Activated naive CD4-positive, alpha-beta T cell treated with anti-CD3 and anti-CD28 coated beads, Interleukin-2, amount 50 U/mL, for 16 hours (primary cell): ENCODE measurements around the gene SLC35F3.
"Not testable (repeated sequence)": the region's sequence is repeated elsewhere in the genome, so short reads cannot be mapped to it uniquely, and the experiment has no call there.

Source experiments
- DNase-seq: peaks from one replicate; pipeline ENCODE4 v3.0.0-alpha.2; 2020

Gene SLC35F3

DNA sequence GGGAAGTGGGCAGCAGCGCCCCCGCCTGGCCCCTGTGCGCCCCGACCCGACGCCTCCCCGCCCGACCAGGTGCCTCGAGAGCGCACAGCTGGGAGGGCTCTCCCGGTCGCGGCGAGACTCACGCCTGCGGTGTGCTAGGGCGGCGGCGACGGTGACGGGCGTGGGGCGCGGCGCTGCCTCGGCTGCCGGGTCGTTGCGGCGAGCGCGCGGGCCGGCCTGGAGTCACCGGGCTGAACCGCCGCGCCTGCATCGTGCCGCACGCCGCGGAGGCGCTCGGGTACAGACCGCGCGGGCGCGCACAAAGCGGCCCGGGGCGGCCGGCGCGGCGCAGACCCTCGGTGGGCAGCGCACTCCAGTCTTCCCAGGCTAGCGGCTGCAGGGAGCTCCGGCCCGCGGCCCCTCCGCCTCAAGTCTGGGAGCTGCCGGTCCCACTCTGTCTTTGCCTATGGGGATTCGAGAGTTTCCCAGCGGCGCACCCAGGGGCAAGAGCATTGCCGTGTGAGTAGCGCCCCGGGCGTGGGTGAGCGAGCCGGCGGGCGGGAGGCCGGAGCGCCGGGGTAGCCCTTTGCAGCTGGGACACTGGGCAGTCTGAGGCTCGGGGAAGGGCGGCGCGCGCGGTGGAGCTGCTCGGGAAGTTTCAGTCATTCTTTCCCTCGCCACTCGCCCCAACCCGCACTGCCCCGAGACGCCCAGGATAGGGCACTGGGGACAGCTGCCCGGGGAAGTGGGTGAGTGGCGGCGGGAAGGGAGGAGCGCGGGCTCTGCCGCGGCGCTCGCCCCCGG lies at the start of gene SLC35F3:
Gene SLC35F3, plus strand, starts transcription at position 44 of the 783 bp plus-strand sequence.
- DNase-seq: no peak

DNA sequence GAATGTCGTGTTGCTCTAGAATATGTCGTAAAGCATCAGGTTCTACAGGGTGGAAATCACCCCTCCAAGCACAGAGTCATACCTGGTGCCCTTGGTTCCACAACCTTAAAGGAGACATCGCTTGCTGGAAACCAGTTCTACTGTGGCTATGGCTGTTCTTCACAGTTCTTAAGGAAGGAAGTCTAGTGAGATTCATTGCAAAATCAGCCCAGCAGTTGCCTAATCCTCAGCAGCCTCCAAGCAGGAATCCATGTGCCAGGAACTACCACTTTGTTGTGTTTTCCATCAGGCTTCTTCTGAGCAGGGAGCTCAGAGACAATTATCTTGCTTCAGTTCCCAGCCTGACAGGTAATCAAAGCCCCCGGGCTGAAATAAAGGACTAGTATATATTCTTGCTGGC lies 45.0 kb upstream of the SLC35F3 start:
- no peak for DNase-seq

DNA sequence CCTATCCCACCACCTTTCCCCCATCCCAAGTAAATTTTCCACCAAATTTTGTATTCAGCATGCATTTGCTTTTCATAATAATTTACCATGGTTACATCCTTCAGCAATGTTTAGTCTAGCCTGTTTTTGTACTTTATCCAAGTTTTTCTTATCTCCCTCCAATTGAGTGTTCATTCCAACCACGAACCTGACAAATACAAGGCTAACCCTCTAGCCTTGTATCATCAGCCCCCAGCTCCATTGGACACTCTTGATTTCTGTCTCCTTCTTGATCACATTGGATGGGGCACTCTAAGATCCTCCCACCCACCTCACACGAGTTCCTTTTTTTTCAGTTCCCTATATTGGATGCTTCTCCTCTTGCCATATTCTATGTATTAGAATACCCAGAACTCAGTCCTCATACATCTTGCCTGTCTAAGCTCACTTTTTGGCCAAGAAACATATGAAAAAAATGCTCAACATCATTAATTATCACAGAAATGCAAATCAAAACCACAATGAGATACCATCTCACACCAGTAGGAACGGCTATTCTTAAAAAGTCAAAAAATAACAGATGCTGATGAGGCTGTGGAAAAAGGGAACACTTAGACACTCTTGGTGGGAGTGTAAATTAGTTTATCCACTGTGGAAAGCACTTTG lies 40.5 kb upstream of the SLC35F3 start:
- DNase-seq: no peak

DNA sequence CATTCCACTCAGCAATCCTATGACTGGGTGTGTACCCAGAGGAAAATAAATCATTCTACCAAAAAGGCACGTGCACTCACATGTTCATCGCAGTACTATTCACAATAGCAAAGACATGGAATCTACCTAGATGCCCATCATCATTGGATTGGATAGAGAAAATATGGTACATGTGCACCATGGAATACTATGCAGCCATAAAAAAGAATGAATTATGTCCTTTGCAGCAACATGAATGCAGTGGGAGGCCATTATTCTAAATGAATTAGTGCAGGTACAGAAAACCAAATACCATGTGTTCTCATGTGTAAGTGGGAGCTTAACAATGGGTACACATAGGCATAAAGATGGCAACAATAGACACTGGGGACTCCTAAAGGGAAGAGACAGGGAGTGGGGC lies 39.9 kb upstream of the SLC35F3 start:
- no peak for DNase-seq

DNA sequence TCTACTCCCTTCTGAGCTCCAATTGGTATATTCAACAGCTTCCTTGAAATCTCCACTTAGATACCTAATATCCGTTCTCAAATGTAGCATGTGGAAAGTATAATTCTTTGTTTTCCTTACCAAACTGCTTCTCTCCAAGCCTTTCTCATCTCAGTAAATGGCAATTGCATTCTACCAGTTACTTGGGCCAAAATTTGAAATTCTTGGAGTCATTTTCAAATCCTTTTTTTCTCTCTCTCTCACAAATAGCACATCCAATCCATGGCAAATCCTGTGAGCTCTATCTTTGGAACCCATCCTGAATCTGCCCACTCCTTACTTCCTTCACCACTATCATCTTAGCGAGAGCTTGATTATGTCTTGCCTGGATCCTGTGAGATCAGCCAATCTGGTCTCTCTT lies 39.3 kb upstream of the SLC35F3 start:
- DNase-seq: no peak

DNA sequence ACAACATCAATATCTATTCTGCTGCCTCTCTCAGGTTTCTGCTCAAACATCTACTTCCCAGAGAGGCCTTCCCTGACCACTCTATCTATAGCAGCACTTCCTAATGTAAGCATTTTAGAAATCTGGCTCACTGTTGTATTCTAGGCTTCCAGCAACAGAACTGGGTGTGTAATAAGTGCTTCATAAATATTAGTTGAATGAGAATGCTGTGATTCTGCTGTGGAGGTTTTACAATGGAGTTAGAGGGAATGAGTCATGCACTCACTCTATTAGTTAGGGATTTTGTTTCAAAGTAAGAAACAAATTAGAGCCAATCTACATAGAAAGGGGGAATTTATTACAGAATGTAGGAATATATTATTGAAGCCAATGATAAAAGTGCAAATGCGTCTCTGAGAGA lies 38.6 kb upstream of the SLC35F3 start:
- no peak for DNase-seq

DNA sequence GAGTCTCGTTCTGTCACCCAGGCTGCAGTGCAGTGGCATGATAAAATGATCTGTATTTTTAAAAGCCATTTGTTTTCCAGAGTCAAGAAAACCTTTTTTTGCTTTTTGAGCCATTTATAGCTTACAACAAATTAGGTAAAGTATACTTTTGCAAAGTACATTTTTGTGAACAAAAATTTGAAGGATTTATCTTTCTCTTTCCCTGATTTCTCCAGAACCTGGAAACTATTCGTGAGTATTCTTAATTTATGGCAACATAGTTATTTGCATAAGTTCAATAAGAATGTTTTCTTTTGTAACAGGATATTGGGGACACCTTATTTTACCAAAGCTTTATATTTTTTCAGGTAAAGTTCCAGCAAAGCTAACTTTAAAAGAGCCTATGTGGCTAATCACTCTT lies 37.4 kb upstream of the SLC35F3 start:
- DNase-seq: no peak

DNA sequence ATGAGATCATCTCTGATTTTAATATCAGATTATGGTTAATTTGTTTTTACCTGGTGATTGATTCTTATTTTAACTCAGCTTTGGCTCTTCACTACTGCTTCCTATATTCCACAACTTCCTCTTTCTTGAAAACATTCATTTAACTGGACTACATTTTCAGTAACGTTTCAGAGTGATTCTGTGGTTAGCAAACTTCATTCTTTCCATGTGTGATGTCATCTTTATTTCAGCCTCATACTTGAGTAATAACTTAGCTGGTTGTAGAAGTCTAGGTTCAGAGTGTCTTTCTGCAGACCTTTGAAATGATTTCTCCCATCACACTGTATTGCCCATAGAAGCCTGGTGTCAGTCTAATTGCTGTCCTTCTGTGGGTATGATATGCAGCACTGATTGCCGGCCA lies 36.0 kb upstream of the SLC35F3 start:
- DNase-seq: no peak

DNA sequence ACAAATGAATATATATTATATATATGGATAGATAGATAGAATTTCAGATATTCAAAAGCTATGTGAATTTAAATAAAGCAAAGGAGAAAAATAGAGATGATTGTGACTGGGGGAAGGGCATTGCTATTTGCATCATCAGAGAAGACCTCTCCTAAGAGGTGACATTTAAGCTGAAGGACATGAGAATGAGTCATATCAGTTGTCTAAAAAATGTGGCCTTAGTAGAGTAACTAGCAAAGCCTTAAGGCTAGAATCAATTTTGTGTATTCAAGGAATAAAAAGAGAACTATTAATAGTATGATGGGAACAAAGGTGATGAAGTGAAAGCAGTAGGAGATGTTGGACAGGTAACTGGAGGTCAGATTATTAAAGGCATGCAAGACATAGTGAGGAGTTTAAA lies 34.8 kb upstream of the SLC35F3 start:
- DNase-seq: no peak

DNA sequence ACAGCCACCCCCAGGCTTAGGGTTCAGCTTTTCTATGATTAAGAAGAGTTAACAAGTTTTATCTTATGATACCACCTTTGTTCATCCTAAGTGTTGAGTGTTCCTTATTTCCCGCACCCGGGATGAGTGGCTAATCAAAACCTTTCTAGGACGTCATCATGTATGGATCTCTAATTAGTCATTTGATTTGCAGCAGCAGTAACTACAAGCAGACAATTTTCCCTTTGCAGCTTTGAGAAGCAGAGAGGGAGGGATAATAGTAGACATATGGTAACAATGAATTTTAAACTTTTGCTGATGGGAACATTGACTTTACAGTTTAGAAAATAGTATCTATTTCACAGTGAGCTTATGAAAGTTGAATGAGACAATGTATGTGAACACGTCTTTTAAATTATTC lies 30.8 kb upstream of the SLC35F3 start:
- no peak for DNase-seq

DNA sequence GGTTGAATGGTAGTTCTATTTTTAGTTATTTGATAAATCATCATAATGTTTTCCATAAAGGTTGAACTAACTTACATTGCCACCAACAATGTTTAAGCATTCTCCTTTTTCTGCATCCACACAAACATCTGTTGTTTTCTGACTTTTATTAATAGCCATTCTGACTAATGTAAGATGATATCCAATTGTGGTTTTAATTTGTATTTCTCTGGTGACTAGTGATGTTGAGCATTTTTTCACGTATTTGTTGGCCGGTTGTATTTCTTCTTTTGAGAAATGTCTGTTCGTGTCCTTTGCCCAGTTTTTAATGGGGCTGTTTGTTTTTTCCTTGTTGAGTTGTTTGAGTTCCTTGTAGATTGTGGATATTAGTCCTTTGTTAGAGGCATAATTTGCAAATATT lies 24.6 kb upstream of the SLC35F3 start:
- DNase-seq: no peak

DNA sequence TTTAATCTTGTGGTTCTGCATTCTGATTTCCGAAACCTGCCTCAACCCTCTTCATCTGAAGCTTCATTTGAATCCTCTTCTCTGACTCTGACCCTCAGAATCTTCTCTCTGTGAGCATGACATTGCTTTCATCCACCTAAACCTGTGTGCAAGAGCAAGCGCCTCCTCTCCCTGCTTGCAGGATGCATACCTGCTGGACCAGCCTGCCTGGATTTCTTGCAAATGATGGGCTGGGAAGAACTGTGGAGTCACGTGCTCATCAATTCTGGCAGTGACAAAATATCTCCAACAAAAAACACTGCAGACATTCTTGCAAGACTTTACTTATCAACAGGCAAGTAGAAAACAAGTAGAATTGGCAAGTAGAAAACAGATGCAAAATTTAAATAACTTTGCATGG lies 20.8 kb upstream of the SLC35F3 start:
- DNase-seq: no peak

DNA sequence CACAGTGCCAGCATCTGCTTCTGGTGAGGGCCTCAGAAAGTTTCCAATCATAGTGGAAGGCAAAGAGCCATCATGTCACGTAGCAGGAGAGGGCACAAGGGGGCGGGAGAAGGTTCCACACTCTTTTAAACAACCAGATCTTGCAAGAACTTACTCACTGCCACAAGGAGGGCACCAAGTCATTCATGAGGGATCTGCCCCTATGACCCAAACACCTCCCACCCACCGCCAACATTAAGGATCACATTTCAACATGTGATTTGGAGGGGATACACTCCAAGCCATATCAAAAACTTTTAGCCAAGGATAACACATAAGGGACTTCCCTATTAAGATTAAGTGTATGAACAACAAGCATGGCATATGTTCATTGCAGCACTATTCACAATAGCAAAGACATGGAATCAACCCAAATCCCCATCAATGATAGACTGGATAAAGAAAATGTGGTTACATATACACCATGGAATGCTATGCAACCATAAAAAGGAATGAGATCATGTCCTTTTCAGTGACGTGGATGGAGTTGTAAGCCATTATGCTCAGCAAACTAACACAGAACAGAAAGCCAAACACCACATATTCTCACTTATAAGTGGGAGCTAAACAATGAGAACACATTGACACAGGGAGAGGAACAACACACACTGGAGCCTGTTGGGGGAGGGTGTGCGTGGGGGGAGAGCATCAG lies 19.9 kb upstream of the SLC35F3 start:
- no peak for DNase-seq

DNA sequence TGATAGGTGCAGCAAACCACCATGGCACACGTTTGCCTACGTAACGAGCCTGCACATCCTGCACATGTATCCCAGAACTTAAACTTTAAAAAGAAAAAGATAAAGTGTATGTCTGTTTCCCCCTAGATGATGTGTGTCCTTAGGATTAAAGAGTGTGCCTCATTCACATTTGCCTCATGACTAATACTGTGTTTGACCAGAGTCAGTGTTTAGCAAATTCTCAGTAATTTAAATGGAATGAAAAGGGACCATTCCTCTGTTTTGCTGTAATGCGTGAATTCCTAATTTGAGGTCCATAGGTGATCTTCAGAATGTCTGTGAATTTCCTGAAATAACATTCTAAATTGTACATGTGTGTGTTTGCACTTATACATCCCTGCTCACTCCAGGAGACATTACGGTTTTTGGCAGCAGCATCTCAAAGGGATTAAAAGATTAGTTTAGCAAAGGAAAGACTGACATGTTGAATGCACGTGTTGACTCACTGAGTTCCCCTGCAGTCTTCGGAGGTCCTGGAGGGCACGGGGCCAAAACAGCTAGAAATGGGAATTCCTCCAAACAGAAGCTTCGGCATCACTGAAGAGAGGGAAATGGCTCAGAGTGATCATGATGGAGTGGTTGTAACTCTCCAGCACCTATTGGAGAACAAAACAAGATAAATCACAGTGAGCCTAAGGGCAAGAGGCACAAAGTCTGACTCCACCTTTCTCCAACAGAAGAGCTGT lies 19.1 kb upstream of the SLC35F3 start:
- DNase-seq: no peak

DNA sequence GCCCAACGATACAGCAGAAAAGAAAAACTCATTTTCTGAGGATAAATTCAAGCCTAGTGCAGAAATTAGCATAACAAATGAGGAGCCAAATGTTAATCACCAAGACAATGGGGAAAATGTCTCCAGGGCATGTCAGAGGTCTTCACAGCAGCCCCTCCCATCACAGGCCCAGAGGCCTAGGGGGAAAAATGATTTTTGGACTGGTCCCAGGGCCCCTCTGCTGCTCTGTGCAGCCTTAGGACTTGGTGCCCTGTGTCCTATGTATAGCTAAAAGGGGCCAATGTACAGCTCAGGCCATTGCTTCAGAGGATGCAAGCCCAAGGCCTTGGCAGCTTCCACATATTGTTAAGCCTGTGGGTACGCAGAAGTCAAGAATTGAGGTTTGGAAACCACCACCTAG lies 13.3 kb upstream of the SLC35F3 start:
- not testable (repeated sequence) for DNase-seq

DNA sequence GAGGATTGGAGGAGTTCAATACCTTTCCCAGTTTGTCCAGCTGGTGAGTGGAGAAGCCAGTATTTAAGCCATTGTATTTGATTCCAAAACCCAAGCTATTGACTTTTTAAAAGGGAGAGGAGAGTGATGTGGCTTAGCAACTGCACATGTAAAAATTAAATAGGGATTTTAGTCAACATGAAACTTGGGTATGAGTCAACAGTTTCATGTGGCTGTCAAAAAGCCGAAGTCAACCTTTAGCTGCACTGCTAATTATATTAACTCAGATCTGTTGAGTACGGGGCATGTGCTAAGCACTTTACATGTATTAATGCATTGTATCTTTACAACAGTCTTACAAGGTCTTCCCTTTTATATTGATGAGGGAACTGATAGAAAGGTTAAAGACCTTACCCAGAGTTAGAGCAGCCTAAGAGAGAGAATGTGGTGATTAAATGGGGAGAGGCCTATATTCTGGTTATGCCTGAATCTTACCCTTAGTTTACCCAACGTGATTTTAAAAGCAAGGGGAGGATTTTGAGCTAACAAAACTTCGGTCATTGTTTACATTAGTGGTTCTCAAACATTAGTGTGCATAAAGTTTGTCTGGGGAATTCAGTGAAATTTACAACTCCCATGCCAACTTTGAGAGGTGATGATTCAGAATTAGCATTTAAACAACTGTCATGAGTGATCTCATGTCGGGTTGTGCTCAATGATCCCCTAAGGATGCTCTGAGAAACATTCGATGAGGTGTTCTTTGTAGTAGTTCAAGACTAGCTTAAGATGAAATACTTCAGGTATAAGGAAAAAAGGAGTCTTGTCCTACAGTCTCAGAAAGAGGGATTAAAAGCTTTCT lies 6.9 kb upstream of the SLC35F3 start:
- DNase-seq: no peak

DNA sequence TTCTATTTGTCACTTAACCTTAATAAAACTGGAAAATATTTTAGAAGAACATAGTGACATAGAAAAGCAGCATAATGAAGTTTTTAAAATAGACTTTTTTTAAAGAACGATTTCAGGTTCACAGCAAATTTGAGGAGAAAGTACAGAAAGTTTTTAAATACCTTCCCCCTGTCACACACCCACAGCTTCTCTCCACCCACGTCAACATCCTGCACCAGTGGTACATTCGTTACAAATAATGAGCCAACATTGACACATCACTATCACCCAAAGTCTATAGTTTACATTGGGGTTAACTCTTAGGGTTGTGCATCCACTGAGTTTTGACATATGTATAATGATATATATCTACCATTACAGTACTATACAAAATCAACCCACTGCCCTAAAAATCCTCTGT lies 3.0 kb upstream of the SLC35F3 start:
- no peak for DNase-seq

DNA sequence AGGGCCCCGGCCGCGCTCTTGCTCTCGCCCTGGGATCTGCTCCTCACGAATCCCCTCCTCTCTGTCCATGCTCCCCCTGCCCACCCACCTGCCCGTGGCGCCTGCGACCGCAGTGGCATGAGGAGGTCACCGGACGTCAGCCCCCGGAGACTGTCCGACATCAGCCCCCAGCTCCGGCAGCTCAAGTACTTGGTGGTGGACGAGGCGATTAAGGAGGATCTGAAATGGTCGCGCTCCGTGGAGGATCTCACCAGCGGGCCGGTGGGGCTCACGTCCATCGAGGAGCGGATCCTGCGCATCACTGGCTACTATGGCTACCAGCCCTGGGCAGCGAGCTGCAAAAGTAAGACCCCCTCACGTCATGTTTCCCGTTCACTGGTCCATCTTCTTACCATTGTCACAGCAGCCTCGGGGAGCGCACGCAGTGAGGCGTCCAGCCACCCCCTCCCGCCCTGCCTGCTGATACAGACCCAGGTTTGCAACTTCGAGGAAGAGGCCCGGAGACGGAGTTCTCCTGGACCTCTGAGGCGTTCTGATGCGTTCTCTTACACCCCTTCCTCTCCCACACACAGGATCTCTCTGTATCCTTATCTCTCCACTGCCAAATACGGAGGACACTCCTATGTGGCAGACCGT lies 1.1 kb downstream of the SLC35F3 start:
- DNase-seq: no peak

DNA sequence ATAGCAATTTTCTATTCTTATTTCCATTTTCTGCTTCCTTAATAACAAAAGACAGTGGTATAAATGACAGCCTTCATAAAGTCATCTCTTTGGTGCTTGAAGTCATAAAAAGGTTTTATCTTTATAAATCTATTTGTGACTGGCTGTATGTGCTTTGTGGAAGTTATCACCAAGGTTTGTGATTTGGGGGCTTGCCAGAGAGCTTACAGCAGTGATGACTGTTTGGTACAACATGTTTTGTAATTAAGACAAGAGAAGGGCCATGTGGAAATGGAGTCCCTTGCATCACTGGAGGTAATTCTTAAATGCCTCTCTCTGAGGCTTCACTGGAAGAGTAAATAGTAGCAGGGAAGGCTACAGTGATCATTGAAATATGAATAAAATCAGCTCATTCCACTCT lies 2.7 kb downstream of the SLC35F3 start:
- DNase-seq: no peak

DNA sequence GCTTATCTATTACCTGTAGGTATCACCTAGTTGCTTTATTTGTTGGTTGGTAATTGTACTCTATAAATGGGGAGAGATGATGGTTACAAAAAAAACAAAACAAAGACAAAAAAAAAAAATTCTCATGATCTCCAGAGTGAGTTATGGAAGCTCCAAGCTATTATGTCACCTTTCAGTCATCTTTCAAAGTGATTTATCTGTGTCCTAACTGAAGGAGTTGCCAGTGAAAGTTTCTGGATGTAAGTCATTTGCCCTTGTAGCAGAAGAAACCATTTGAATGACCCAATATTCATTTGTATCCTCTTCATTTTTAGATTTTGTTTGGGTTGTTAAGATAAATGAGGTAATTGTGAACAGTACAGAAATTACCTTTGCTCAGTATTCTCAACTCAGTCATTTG lies 3.6 kb downstream of the SLC35F3 start:
- no peak for DNase-seq

DNA sequence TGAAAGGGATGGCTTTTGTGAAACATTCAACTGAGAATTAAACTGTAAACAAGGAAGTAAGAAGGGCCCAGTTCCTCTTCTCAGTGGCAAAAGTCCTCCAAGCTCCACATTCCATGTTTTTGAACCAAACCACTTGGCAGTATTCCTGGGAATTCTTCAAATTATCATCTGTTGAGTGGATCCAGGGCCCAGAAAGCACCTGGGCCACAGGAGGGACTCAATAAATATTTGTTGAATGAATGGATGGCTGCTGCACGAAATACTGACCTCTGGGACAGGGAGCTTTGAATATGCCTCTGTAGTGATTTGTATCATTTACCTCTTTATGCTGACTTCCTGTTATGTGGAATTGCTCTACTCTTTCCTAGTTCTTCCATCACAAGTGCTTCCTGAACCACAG lies 4.7 kb downstream of the SLC35F3 start:
- no peak for DNase-seq

DNA sequence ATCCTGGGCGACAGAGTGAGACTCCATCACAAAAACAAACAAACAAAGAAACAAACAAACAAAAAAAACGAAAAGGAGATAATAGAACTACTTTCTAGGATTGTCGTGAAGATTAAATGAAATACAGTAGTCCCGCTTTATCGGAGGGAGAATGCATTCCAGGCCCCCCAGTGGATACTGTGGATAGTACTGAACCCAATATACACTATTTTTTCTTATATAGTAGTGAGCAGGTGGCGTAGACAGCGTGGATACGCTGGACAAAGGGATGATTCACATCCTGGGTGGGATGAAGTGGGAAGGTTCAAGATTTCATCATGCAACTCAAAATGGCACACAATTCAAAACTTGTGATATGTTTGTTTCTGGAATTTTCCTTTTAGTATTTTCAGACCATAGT lies 8.0 kb downstream of the SLC35F3 start:
- no peak for DNase-seq
